Right lobe of liver (tissue), 6 donors: ENCODE data around the gene UGCG. TPM values are rescaled to one million over a fixed set of nuclear protein-coding genes. Genes with fewer than 3 reads are reported as not detected.
"Not testable (repeated sequence)": the region's sequence is repeated elsewhere in the genome, so short reads cannot be mapped to it uniquely, and the experiment has no call there.

Experiments
- ATAC-seq, 4 donors: fragments of 200-7000 bp; cut with Tn5 transposase; one replicate each; pipeline ENCODE4 v1.9.1; 2020; ENCODE audit warnings: mild to moderate bottlenecking in 4 of 4, moderate library complexity in 4 of 4
- DNase-seq, 3 donors: peaks; one replicate each; pipeline ENCODE4 v3.0.0-alpha.2; 2020
- H3K27ac ChIP-seq, 3 donors: fragments of 200-600 bp; one replicate each; pipeline ENCODE4 v1.8.0; 2022
- H3K27me3 ChIP-seq, 2 donors: fragments of 200-600 bp; one replicate each; pipeline ENCODE4 v1.8.0; 2022
- H3K36me3 ChIP-seq, 4 donors: fragments of 200-600 bp; sonication (generic) in 1 of 4; one replicate each; pipeline versions ENCODE4 v1.5.1 to v1.8.0; 2017 to 2022; ENCODE audit warnings: control low read depth in 1 of 4
- H3K4me1 ChIP-seq, 4 donors: fragments of 200-600 bp; sonication (generic) in 1 of 4; one replicate each; pipeline versions ENCODE4 v1.5.1 to v1.8.0; 2017 to 2022; ENCODE audit warnings: control low read depth in 1 of 4
- H3K4me3 ChIP-seq, 3 donors: fragments of 200-600 bp; one replicate each; pipeline ENCODE4 v1.8.0; 2022
- H3K9me3 ChIP-seq, 4 donors: fragments of 200-600 bp; sonication (generic) in 1 of 4; one replicate each; pipeline versions ENCODE4 v1.5.1 to v1.8.0; 2017 to 2022; ENCODE audit warnings: control low read depth in 1 of 4
- POLR2A ChIP-seq: fragments of 450-650 bp; IDR thresholded peaks from one replicate; pipeline ENCODE4 v1.6.1; 2017; ENCODE audit warnings: antibody characterized with exemption, mild to moderate bottlenecking
- WGBS: methylation state at CpG from one replicate; pipeline ENCODE4 v1.1.6; 2018; ENCODE audit warnings: low coverage, low lambda C conversion rate; ENCODE audit not compliant: insufficient coverage; ENCODE audit errors: missing lambda C conversion rate; 5-methylcytosine and 5-hydroxymethylcytosine counted together
- intact Hi-C, 2 donors: fragments of 100-400 bp; cut with DNase I; formaldehyde crosslinking; loops; one replicate each; pipeline versions ENCODE4 v1.11.2 to v1.14.1; 2022
- total RNA-seq, 6 experiments: library from RNA; depleted of rRNA in 2 of 6; stranded (reverse); fragments of >200 nt in 2 of 6; fragmentation: NEBNext Ultra II Directional in 3 of 6; extraction: Animal tissue kit (Norgen Biotek cat#: 25700) in 3 of 6; gene quantifications; one replicate each; pipeline versions ENCODE4 v1.1.0 to v1.2.4, GENCODE V29; 2016 to 2023
- TF ChIP-seq, protein P1 (sequence below), 4 donors: fragments of 200-600 bp in 3 of 4; fragments of 450-650 bp in 1 of 4; IDR thresholded peaks; one replicate each; pipeline versions ENCODE4 v1.5.1 to v1.8.0; 2016 to 2022; ENCODE audit warnings: antibody characterized with exemption in 4 of 4, mild to moderate bottlenecking in 2 of 4
- donor health status: DM: no; HTN: yes; CAD: no.
- donor health status: DM: no; HTN: no; CAD: no.
- donor health status: DM: no; HTN: no; CAD: no.
- donor health status: DM: no; HTN: yes; CAD: no.
- donor health status: DM: no; HTN: yes; CAD: no.

UGCG gene
- total RNA-seq, 6 experiments from 2014 or later = 7.9 to 37.2 (median 17.1) TPM

DNA sequence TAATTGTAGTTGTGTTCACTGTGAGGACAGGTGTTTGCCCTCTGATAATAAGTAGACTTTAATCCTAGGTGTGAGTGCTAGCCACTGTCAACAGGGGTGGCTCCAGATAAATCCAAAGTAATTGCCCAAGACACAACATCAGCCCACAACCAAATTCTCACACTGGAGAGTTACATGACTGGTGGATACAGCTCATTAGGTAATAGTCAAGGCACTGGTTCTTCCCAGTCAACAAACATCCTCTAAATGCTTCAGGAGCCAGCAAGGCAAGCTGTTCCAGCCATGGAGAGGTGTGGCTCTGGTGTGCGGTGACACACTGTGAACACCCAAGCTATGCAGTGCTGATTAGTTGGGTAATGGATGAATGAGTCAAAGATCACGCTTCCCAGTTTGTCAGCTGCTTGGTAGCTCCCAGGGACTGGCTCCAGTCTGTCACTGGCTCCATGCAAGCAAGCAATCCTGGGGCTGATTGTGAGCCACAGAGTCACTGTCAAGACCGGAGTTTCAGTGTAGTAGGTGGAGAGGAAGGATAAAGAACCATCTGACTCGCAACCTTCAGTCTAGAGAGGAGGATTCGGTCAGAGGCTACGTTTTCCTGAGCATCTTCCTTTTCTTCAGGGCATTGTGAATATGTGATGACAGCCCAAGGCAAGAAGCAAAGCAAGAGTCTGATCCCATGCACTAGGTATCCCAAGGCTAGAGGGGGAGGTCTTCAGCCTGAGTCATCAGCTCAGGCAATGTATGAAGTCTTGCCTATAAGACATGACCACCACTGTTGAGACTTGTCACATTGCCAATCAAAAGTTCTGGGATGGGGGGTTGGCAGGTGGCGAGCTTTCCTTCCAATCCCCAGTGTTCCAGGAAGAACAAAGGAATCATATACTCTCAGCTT is 63.1 kb downstream of the UGCG start:
- intact Hi-C loops = no loop called here
- TF ChIP-seq POLR2A = peak; percentile 11
- TF ChIP-seq, protein P1, sequence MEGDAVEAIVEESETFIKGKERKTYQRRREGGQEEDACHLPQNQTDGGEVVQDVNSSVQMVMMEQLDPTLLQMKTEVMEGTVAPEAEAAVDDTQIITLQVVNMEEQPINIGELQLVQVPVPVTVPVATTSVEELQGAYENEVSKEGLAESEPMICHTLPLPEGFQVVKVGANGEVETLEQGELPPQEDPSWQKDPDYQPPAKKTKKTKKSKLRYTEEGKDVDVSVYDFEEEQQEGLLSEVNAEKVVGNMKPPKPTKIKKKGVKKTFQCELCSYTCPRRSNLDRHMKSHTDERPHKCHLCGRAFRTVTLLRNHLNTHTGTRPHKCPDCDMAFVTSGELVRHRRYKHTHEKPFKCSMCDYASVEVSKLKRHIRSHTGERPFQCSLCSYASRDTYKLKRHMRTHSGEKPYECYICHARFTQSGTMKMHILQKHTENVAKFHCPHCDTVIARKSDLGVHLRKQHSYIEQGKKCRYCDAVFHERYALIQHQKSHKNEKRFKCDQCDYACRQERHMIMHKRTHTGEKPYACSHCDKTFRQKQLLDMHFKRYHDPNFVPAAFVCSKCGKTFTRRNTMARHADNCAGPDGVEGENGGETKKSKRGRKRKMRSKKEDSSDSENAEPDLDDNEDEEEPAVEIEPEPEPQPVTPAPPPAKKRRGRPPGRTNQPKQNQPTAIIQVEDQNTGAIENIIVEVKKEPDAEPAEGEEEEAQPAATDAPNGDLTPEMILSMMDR (IDR thresholded peaks at IDR 0.05) = no peak
- H3K36me3 ChIP-seq = no peaks in the 10 kb centered on the region
- H3K27ac ChIP-seq = peak overlapping the region in 1 of 3 donors; percentile 44
- H3K4me1 ChIP-seq = peaks cover 0 to 10% (median 0%) of the 10 kb centered on the region in 4 donors
- WGBS = no CpG with 5 or more reads among the region's 7 CpGs
- H3K27me3 ChIP-seq = no peaks in the 10 kb centered on the region
- peak in 1 of 3 donors; percentile 66 for DNase-seq
- H3K4me3 ChIP-seq = no peak overlapping the region
- H3K9me3 ChIP-seq = no peaks in the 10 kb centered on the region
- peak; percentile 53 to 79 (median 67) for ATAC-seq

DNA sequence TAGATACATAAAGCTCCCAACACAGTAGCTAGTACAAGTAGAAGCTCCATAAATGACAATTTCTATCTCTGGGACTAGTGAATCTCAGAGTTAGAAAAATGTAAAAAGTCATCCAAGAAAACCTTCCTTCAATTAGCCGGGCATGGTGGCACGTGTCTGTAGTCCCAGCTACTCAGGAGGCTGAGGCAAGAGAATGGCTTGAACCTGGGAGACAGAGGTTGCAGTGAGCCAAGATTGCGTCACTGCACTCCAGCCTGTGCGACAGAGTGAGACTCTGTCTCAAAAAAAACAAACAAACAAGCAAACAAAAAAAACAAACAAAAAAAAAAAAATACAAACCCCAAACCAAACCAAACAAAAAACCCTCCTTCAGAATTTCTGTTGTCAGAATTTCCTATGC is 63.9 kb downstream of the UGCG start:
- H3K9me3 ChIP-seq, intact Hi-C loops, H3K27me3 ChIP-seq, H3K4me3 ChIP-seq, H3K27ac ChIP-seq, H3K36me3 ChIP-seq: not testable (repeated sequence)
- ATAC-seq (peak in 2 of 4 donors; percentile 15 to 27), DNase-seq (peak in 1 of 3 donors; percentile 36)
- 13% methylated on average over 3 of the region's 4 CpGs for WGBS
- H3K4me1 ChIP-seq = peaks cover 0 to 10% (median 0%) of the 10 kb centered on the region in 4 donors

DNA sequence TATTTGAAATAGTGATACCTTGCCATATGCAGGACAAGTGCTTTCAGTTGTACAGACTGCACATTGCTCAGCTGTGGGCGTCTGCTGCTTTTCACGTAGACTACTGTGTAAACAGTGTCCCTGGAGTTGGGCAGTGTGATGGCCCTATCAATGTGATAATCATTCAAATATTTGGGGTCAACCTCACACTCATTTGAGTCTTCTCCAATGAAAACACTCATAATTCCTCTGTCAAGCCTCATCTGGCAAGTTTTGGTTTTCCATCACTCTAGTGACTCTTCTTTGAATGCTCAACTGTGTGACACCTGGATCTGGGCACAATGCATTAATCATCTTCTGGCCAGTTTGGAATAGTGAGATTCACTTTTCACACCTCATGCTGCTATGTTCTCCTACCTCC is 64.4 kb downstream of the UGCG start:
- Histone ChIP-seq H3K9me3 (no peaks in the 10 kb centered on the region), H3K4me3 (no peak overlapping the region), H3K27me3 (no peaks in the 10 kb centered on the region), H3K4me1 (peaks cover 0 to 10% (median 0%) of the 10 kb centered on the region in 4 donors), H3K36me3 (no peaks in the 10 kb centered on the region), H3K27ac (no peak overlapping the region)
- WGBS = no CpG with 5 or more reads among the region's 2 CpGs
- intact Hi-C loops = no loop called here
- ATAC-seq (peak in 2 of 4 donors; percentile 31 to 67), DNase-seq (peak in 1 of 3 donors; percentile 68)
- TF ChIP-seq, protein P1 (IDR thresholded peaks at IDR 0.05) = no peak
- TF ChIP-seq POLR2A = no peak

DNA sequence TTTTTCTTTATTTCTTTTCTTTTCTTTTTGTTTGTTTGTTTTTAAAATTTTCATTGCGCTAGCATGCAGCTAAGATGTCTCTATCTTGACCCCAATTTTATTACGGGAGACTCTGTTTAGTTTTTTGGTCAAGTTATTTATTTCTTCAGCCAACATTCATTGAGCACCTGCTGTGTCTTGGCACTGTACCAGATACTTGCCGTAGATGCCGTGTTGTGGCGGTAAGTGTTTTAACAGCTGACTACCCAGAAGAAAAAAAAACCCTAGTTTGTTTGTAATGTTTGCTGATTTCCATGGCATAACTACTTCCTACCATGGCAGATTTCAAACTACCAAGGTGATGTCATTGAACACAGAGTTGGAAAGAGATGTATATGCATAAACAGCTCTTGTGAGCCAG is 65.0 kb downstream of the UGCG start:
- intact Hi-C loops = no loop called here
- no peak for DNase-seq
- 32% methylated on average over 5 of the region's 5 CpGs for WGBS

DNA sequence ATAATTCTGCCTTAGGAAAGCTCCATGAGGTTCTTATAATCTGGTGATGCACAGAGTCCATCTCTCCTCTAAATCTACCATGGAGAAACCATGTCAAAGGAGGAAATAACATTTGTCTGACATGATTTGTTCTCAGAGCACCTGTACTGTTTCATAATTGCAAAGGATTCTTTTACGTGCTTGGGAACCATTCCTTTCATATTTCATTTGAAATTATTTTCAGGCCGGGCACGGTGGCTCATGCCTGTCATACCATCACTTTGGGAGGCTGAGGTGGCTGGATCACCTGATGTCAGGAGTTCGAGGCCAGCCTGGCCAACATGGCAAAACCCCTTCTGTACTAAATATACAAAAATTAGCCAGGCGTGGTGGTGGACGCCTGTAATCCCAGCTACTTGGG is 65.4 kb downstream of the UGCG start:
- no peak for DNase-seq
- ATAC-seq = no peak
- 91% methylated on average over 5 of the region's 6 CpGs for WGBS
- no peak overlapping the region for H3K27ac ChIP-seq
- H3K4me3 ChIP-seq = no peak overlapping the region
- no peaks in the 10 kb centered on the region for H3K27me3 ChIP-seq
- no peaks in the 10 kb centered on the region for H3K9me3 ChIP-seq
- TF ChIP-seq, protein P1 (IDR thresholded peaks at IDR 0.05) = no peak
- TF ChIP-seq POLR2A = no peak
- intact Hi-C loops = no loop called here
- no peaks in the 10 kb centered on the region for H3K36me3 ChIP-seq
- peaks cover 0 to 10% (median 0%) of the 10 kb centered on the region in 4 donors for H3K4me1 ChIP-seq

More for the DNA sequence above, 65.0 kb downstream of the UGCG start:
- H3K27me3 ChIP-seq = no peaks in the 10 kb centered on the region
- no peaks in the 10 kb centered on the region for H3K36me3 ChIP-seq
- peaks cover 0 to 10% (median 0%) of the 10 kb centered on the region in 4 donors for H3K4me1 ChIP-seq
- H3K9me3 ChIP-seq = no peaks in the 10 kb centered on the region
- TF ChIP-seq, protein P1 (IDR thresholded peaks at IDR 0.05) = no peak
- TF ChIP-seq POLR2A = no peak
- H3K27ac ChIP-seq = no peak overlapping the region
- peak in 1 of 4 donors; percentile 8 for ATAC-seq
- H3K4me3 ChIP-seq = no peak overlapping the region
